ENCODE measurements around the gene HDAC10.

The HDAC10 gene

DNA sequence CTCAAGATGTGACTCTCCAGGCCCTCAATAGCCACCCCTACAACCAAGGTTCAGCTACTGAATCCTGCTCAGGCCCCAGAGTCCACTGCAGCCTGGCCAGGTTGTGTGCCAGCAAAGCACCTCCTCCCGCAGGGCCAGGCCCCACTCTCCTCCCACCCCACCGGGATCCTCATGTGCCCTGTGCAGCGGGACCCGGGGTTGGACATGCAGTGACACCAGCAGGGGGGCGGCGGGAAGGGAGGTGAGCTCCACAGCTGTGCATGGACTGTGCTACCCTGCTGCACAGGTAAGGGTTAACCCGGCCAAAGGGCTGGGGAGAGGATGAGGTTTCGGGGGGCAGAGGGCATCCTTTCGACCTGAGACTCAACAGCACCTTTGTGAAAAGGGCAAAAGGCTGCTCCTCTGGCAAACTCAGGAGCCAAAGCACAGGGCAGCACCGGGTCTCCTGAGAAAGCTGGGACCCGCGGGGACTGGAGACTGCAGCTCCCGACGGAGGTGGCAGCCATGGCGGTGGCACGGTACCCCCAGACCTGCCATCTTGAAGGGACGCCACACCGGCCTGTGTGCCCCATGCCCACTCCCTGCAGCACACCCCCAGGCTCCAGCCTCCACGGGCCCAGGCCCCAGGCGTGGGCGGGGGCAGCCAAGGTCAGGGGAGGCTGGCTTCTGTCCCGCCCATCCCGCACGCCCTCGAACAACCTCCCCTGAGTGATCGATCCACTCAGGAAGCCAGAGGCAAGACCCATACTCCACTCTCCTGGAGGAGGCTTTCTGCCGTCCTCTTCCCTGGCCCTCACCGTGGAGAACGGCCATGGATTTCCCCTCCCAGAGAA is 45.8 kb upstream of the HDAC10 start:
- no peak for DNase-seq (ENCODE audit: low spot score)
- TF ChIP-seq, protein P1, sequence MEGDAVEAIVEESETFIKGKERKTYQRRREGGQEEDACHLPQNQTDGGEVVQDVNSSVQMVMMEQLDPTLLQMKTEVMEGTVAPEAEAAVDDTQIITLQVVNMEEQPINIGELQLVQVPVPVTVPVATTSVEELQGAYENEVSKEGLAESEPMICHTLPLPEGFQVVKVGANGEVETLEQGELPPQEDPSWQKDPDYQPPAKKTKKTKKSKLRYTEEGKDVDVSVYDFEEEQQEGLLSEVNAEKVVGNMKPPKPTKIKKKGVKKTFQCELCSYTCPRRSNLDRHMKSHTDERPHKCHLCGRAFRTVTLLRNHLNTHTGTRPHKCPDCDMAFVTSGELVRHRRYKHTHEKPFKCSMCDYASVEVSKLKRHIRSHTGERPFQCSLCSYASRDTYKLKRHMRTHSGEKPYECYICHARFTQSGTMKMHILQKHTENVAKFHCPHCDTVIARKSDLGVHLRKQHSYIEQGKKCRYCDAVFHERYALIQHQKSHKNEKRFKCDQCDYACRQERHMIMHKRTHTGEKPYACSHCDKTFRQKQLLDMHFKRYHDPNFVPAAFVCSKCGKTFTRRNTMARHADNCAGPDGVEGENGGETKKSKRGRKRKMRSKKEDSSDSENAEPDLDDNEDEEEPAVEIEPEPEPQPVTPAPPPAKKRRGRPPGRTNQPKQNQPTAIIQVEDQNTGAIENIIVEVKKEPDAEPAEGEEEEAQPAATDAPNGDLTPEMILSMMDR (IDR thresholded peaks at IDR 0.05; ENCODE audit: extremely low read depth, missing control alignments): no peak

DNA sequence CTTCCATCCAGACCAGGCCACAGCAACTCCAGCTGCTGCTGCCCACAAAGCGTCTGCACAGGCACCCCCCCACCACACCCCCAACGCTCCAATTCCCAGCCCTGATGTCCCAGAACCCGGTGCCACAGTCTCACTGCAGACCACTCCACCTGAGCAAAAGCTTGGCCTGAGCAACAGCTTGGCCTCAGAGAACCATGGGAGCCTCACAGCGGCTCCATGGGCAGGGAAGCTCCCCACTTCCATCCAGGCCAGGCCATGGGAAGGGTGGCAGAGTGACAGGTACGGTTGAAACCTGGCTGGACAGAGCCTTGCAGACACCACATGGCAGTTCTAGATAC is 43.2 kb upstream of the HDAC10 start:
- TF ChIP-seq, protein P1 (IDR thresholded peaks at IDR 0.05; ENCODE audit: extremely low read depth, missing control alignments): no peak
- DNase-seq (ENCODE audit: low spot score): no peak

DNA sequence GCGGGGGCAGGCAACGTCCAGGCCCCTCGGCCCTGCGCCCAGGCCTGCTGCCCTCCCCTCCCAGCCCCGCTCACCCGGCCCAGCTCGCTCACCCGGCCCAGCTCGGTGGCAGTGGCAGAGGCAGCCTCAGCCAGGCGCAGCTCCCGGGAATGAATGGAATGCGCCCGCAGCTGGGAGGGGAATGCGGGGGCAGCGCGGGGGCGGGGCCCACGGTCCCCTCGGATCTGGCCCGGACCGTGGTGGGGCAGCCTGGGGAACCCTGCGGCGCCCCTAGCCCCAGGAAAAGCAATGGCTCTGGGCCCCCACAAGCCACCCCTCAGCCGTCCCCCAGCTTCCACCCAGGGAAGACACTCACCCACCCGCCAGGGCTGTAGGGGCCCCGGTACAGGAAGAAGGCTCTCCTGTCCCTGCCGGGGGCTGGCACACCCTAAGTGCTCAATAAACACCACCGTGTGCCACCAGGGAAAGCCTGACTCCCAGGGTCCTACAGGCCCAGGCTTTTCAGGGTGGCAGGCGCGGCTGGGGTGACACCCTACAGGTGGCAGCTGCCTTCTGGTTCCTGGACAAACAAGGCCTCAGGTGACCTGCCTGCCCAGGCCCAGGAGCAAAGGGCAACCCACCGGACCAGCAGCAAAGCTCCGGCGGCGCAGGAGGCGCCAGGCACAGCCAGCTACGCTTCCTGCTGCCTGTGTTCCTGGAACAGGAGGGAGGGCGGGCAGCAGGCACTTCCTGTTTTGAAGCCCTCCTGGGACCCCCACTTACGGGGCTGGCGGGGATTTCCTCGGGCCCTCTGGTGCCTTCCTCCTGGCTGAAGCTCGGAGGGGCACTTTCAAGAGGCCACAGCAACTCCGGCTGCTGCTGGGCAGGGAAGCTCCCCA is 42.6 kb upstream of the HDAC10 start:
- DNase-seq (ENCODE audit: low spot score): no peak
- TF ChIP-seq, protein P1 (IDR thresholded peaks at IDR 0.05; ENCODE audit: extremely low read depth, missing control alignments): no peak

DNA sequence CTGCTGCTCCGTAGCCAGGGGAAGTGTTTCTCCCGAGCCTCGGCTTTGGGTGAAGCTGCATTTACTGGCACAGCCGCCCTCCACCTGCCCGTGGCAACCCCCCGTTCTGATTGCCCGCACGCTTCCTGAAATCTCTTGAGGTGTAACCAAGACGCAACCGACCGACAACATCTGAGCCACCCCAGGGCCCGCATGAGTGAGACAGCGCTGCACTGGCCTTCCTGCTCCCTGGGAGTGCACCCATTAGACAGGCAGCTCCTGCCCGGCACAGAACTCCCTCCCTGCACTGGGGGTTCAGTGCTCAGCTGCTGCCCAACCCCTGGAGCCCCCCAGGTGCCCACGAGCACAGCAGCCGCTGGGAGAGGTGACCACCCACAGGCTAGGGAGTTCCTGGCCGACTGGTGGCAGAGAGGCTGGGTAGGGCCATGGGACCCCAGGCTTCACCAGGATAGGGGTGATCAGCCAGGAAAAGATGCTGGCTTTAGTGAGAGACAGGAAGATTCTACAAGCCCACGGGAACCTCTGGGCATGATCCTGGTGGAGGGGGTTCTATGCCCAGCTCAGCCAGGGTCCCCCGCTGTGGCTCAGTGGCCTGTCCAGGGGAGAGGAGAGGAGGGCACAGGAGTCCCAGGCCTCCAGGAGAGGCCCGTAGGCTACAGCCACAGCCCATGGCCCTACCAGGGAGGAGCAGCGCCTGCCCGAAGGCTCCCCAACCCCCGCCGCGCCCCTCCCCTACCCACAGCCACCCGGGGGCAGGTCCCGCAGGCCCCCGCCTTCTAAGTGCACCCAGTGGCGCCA is 41.8 kb upstream of the HDAC10 start:
- no peak for DNase-seq (ENCODE audit: low spot score)
- TF ChIP-seq, protein P1 (IDR thresholded peaks at IDR 0.05; ENCODE audit: extremely low read depth, missing control alignments): no peak

DNA sequence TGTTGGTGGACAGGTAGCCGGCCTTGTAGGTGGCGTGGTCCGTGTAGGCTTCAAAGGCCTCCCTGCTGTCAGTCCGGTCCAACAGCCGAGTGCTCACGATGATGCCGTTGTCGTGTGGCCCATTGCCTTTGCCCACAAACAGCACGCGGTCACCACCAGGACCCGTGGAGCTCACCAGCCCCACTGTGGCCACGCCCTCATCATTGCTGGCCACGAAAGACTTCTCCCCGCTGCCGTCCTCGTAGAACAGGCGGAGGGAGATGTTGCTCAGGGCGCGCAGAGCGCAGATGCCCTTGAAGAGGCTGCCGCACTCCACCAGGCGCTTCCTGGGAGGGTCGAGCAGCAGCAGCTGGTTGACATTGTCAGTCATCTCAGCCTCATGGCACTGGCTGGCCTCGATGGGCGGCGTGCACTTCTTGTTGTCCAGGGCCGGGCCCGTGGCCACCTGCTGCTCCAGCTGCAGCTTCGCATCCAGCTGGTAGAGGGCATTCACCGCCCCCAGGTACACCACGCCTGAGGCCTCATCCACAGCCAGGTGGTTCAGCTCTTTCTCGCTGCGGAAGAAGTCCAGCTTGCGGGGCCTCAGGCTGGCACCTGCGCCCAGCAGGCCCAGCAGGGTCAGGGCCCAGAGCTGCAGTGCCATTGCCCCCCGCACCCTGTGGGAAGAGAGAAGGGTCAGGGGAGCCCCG is 39.0 kb upstream of the HDAC10 start:
- no peak for DNase-seq (ENCODE audit: low spot score)
- TF ChIP-seq, protein P1 (IDR thresholded peaks at IDR 0.05; ENCODE audit: extremely low read depth, missing control alignments): no peak

DNA sequence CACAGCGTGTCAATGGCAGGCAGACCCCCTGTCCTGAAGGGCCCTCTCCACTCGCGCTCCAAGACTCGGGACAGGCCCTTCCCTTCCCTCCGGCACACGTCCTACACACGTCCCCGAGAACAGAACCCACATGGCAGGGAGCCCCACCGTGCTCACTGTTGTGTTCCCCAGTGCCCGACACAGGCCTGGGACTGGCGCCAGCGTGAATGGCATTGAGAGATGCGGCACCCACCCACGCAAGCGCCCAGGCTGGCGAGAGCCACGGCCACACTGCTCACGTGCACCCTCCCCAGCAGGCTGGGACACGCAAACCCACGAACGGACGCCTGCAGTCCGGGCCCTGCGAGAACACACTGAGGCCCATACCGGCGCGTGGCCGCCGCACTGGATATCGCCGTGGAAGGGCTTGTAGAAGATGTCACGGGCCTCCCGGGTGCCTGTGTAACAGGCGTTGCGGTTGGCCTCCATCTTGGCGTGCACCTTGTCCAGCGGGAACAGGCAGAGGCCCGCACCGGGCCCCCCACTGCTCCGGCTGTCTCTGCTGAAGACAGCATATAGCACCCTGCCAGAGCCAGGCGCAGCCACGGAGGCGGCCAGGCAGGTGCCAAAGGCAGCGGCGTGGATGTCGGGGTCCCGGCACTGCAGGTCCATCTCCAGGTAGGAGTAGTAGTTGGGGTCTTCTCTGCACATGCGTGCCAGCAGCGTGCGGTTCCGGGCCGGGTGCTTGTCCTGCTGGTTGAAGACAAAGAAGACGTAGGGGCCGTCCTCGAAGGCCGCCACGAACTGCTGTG is 38.3 kb upstream of the HDAC10 start:
- no peak for DNase-seq (ENCODE audit: low spot score)
- TF ChIP-seq, protein P1 (IDR thresholded peaks at IDR 0.05; ENCODE audit: extremely low read depth, missing control alignments): no peak
